HG03354 (cell line): ENCODE data around the gene NDC1.

Experiments
- ATAC-seq: cut with Tn5 transposase; IDR thresholded peaks from one replicate; pipeline ENCODE4 v1.9.1; 2021; ENCODE audit warnings: mild to moderate bottlenecking; ENCODE audit not compliant: unreplicated experiment, poor library complexity, severe bottlenecking

The NDC1 gene

GRCh38 chr1:53735261-53735660 lies 102.8 kb downstream of the NDC1 start:
- ATAC-seq = no peak

GRCh38 chr1:53734650-53735211 lies 103.4 kb downstream of the NDC1 start:
- ATAC-seq = no peak

- ATAC-seq = no peak
These were observed 104.0 kb downstream of the NDC1 start for GRCh38 chr1:53733975-53734649.

GRCh38 chr1:53733447-53733931 lies 104.6 kb downstream of the NDC1 start:
- ATAC-seq = no peak

- ATAC-seq = no peak
These were observed 105.2 kb downstream of the NDC1 start for GRCh38 chr1:53732912-53733317.

- ATAC-seq = no peak
These were observed 105.7 kb downstream of the NDC1 start for GRCh38 chr1:53732409-53732808.

GRCh38 chr1:53731779-53732305 lies 106.3 kb downstream of the NDC1 start:
- ATAC-seq = no peak

- ATAC-seq = no peak
These were observed 107.0 kb downstream of the NDC1 start for GRCh38 chr1:53731043-53731600.

- no peak for ATAC-seq
These were observed 107.8 kb downstream of the NDC1 start for GRCh38 chr1:53730224-53730865.

- no peak for ATAC-seq
These were observed 108.5 kb downstream of the NDC1 start for GRCh38 chr1:53729456-53730223.

- no peak for ATAC-seq
These were observed 109.2 kb downstream of the NDC1 start for GRCh38 chr1:53728702-53729455.

GRCh38 chr1:53728196-53728595 lies 109.9 kb downstream of the NDC1 start:
- ATAC-seq = no peak

- no peak for ATAC-seq
These were observed 110.5 kb downstream of the NDC1 start for GRCh38 chr1:53727461-53728092.

- ATAC-seq = no peak
These were observed 112.0 kb downstream of the NDC1 start for GRCh38 chr1:53726009-53726600.

GRCh38 chr1:53725238-53725689 lies 112.8 kb downstream of the NDC1 start:
- no peak for ATAC-seq

- no peak for ATAC-seq
These were observed 116.1 kb downstream of the NDC1 start for GRCh38 chr1:53722025-53722424.

GRCh38 chr1:53721088-53721487 lies 117.0 kb downstream of the NDC1 start:
- ATAC-seq = no peak

GRCh38 chr1:53719469-53719868 lies 118.6 kb downstream of the NDC1 start:
- ATAC-seq = no peak
